ENCODE data around the gene CAST.

The CAST gene

DNA sequence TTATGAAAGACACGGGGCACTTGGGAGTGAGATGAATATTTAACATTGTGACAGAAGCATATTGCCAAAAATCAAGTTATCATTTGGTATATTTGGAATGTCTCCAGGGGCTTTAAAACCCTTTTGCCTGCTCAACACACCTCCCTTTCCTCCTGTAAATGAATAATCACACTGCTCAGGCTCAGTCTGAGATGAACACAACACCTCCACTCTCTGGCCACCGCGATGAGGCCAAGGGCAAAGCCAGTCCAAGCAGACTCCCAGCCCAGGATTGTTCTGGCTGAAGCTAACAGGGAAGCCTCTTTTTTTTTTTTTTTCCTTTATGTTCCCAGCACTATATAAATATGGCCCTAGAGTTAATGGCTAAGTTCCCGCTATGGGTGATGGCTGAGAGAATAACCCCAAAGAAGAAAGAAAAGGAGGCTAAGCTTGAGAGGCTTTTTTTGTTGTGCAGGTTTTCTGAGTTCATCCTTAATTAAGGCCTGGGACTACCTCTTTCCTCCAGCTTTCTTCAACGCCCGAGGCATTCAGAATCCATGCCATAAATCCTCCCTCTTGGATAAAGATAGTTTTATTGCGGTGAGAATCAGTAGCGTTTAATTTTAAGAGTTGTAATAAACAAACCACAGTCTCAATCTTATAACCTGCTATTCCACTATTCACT, 156.1 kb downstream of the CAST start:
- DNase-seq (ENCODE audit: low read depth, low spot score) = no peak

DNA sequence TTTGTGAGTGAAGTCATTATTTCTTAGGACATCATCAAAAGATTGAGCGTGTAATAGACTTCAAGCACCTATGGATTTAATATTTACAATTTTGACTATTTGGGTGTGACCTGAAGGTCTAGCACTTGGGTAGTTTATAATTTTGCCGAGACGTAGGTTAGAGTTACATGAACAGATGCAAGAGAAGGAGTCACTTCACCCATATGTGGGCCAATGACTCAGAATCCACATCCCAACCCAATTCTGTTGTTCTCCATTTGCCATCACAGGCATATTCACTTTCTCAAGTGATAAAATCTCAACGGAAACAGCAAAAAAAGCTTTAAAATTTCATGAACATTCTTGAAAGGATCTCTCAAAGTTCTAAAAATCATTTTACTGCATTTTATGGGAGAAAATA, 157.6 kb downstream of the CAST start:
- DNase-seq (ENCODE audit: low read depth, low spot score) = no peak

DNA sequence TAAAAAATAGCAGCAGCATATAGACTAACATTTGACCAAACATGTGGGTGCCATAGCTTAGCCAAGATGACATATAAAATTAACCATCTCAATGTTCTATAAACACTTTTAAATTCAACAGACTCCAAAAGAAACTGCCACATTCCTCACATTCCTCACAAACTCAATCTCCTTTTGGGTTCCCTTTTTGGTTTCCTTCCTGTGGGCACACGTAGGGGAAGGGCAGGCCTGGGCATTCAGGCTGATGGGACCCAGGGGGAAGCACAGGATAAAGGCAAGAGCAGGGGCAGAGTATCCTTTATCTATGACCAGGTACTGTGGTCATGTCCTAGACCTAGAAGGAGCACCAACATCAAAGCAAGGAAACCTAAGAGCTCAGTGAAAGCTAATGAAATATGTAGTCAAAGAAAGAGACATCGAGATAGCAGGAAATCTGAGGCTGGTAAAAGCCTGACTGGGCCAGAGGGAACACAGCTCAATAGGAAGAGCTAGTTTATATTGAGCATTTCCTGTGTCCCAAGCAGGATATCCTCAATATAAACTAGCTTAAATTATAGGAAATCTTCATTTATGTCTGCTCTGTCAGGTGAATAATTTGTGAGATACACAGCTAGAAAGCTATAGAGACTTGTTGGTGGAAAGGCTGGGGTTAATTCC, 159.2 kb downstream of the CAST start:
- no peak for DNase-seq (ENCODE audit: low read depth, low spot score)

DNA sequence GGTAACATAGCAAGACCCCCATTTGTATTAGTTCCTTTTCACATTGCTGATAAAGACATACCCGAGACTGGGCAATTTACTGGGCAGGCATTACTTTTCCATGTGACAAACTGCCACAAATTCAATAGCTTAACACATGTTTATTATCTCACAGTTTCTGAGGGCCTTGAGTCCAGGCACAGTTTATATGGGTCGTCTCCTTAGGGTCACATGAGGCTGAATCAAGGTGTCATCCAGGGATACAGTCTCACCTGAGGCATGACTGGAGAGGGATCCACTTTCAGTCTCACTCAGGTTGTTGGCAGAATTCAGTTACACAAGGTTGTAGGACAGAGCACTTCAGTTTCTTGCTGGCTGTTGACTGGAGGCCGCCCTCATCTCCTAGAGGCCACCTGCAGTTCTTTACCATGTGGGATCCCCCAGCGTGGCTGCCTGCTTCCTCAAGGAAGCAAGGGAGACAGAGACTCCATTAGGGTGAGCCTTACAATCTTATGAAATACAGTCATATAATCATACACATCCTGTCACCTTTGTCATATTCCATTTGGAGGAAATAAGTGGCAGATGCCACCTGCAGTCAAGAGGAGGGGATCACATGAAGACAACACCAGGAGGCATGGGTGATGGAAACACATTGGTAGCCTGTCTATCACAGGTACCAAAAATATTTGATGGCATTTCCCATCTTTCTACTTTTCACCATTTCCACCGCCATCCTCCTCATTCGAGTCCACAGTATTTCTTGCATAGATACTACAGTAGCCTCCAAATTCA, 160.7 kb downstream of the CAST start:
- no peak for DNase-seq (ENCODE audit: low read depth, low spot score)

DNA sequence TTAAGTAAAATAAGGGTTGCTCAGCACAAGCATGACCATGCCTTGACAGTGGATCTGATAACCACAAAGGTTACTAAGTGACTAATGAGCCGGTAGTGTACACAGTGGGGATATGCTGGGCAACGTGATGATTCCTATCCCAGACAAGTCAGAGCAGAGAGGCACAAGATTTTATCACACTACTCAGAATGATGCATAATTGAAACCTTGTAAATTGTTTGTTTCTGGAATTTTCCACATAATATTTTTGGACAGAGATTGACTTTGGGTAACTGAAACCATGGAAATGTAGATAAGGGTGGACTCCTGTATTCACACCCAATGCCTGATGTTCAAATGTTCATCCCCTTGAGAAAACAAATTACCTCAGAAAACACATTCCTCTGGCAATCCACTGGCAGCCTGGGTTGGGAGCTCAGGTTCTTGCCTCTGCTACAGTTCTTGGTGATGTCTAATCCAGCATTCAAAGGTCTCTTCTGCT, 161.8 kb downstream of the CAST start:
- no peak for DNase-seq (ENCODE audit: low read depth, low spot score)
